ENCODE measurements around the gene SCUBE1. TPM values are rescaled to one million over a fixed set of nuclear protein-coding genes. Genes with fewer than 3 reads are reported as not detected.

SCUBE1 gene
- total RNA-seq, 1 experiment from 2014 or later: 3.9 TPM

- H3K27ac ChIP-seq (ENCODE audit: low read depth, low read length): no peak overlapping the region
- BruUV-seq (replicated peaks): no TSS peak
- H3K27me3 ChIP-seq (ENCODE audit: insufficient read depth, low read length): no peaks in the 10 kb centered on the region
- POLR2A ChIA-PET: interaction anchor here (0.6 kb wide), 1 partner anchor 563 kb away, joined by 3 read pairs; the partner anchor contains the start of gene CYB5R3
- RAD21 ChIA-PET (ENCODE audit: low non-redundant PET in 1 of 2, low total read pairs in 2 of 2, uncharacterized antibody in 2 of 2, unreplicated experiment in 2 of 2): interaction anchor here in 1 of 2 experiments (0.7 kb wide), 1 partner anchor 34 kb away, joined by 3 read pairs; no protein-coding TSS in a partner anchor
- H4K20me1 ChIP-seq (ENCODE audit: insufficient read depth): no peaks in the 10 kb centered on the region
- H3K9me3 ChIP-seq (ENCODE audit: control insufficient read depth in 1 of 2, insufficient read depth in 1 of 2, low read depth in 1 of 2, low read length in 2 of 2): no peaks in the 10 kb centered on the region
- peaks cover 4 to 17% of the 10 kb centered on the region in 2 experiments; a peak in 3 of 4 replicates for H3K4me1 ChIP-seq (ENCODE audit: control insufficient read depth in 1 of 2, insufficient read depth in 2 of 2, low read length in 2 of 2)
- H3K9ac ChIP-seq (ENCODE audit: low read length): no peak overlapping the region
- H3K4me3 ChIP-seq (replicated peaks in 1 of 2; ENCODE audit: low read depth in 1 of 2, low read length in 2 of 2): no peak overlapping the region
- CTCF ChIA-PET: interaction anchor here (0.7 kb wide), 1 partner anchor 431 kb away, joined by 3 read pairs; no protein-coding TSS in a partner anchor
- H3K4me2 ChIP-seq (ENCODE audit: low read length): no peak overlapping the region
- H3K79me2 ChIP-seq (ENCODE audit: insufficient read depth, low read length): no peaks in the 10 kb centered on the region
- H3K36me3 ChIP-seq (ENCODE audit: control insufficient read depth in 1 of 2, insufficient read depth in 2 of 2, low read length in 2 of 2): no peaks in the 10 kb centered on the region
- ATAC-seq: no peak
- DNase-seq (ENCODE audit: low read depth, low spot score): no peak
- intact Hi-C loops (cut with micrococcal nuclease): no loop called here
- TF ChIP-seq ATF3 (IDR thresholded peaks at IDR 0.05) (no peak), ELF1 (IDR thresholded peaks at IDR 0.05; ENCODE audit: borderline replicate concordance, low read depth) (no peak), POLR2AphosphoS5 (IDR thresholded peaks at IDR 0.05; ENCODE audit: low read depth, low read length) (no peak), CBX3 (IDR thresholded peaks at IDR 0.05; ENCODE audit: low read depth) (no peak), REST (IDR thresholded peaks at IDR 0.05; ENCODE audit: low read depth) (no peak), YY1 (IDR thresholded peaks at IDR 0.05; ENCODE audit: extremely low read depth, insufficient replicate concordance, low read depth, low read length) (no peak), RAD21 (IDR thresholded peaks at IDR 0.05; ENCODE audit: low read depth) (no peak), SRF (IDR thresholded peaks at IDR 0.05; ENCODE audit: low read depth) (no peak), ZNF274 (IDR thresholded peaks at IDR 0.05; ENCODE audit: low read depth, low read length) (no peak), SP1 (IDR thresholded peaks at IDR 0.05; ENCODE audit: low read depth) (no peak), SIN3A (IDR thresholded peaks at IDR 0.05; ENCODE audit: low read depth) (no peak), ZFX (IDR thresholded peaks at IDR 0.05) (no peak), EZH2 (IDR thresholded peaks at IDR 0.05) (no peak), CEBPB (IDR thresholded peaks at IDR 0.05; ENCODE audit: low read depth) (no peak), FOSL1 (IDR thresholded peaks at IDR 0.05; ENCODE audit: low read depth) (no peak), EZH2phosphoT487 (IDR thresholded peaks at IDR 0.05; ENCODE audit: borderline replicate concordance) (no peak), ZBTB33 (IDR thresholded peaks at IDR 0.05; ENCODE audit: extremely low read depth, insufficient replicate concordance, low read length) (no peak), CTCF (IDR thresholded peaks at IDR 0.05 in 2 of 3, conservative IDR thresholded peaks at IDR 0.05 in 1 of 3; ENCODE audit: borderline replicate concordance in 1 of 3, insufficient read depth in 1 of 3, low read depth in 2 of 3, low read length in 2 of 3) (no peak)
- H3K9me2 ChIP-seq (ENCODE audit: insufficient read depth): no peaks in the 10 kb centered on the region
- H2AFZ ChIP-seq (ENCODE audit: low read depth, low read length, poor library complexity, severe bottlenecking): no peak overlapping the region
Observed at GRCh38 chr22:43211941-43212433, 131.2 kb downstream of the SCUBE1 start.

Data from HCT116 (cell line).